Renal pelvis (tissue), 12 donors: ENCODE data around the gene GPC2. TPM values are rescaled to one million over a fixed set of nuclear protein-coding genes. Genes with fewer than 3 reads are reported as not detected.
A peak's percentile ranks its signal among the peaks of the same experiment; 100 is the strongest.
"Not testable (repeated sequence)": the region's sequence is repeated elsewhere in the genome, so short reads cannot be mapped to it uniquely, and the experiment has no call there.

ENCODE experiments used
- DNase-seq: peaks from one replicate; pipeline ENCODE4 v3.0.0-alpha.2; 2013
- long read RNA-seq, 16 experiments: transcript quantifications; one replicate each; lab custom pipeline, GENCODE V29; 2026
- polyA plus RNA-seq, 3 donors: library from polyadenylated mRNA; unstranded; fragments of 120-200 nt; gene quantifications; one replicate each; pipeline ENCODE4 v1.2.1, GENCODE V29; 2013; ENCODE audit not compliant: insufficient read length in 3 of 3

Gene GPC2
- polyA plus RNA-seq: 10 to 100 TPM; 13.6 to 16.6 (median 14.0) TPM
- long read RNA-seq, donor 1: 0 reads
- long read RNA-seq, donor 2: 0 reads
- long read RNA-seq, donor 3, partial matches to known transcripts: 0 of 1 reads
- long read RNA-seq, donor 3, other reads (novel, unspliced or antisense): 0 of 1 reads
- long read RNA-seq, donor 4: 0 reads
- long read RNA-seq, donor 5: 0 reads
- long read RNA-seq, donor 6: 0 reads
- long read RNA-seq, donor 7, partial matches to known transcripts: 6 of 6 reads
- long read RNA-seq, donor 7, other reads (novel, unspliced or antisense): 0 of 6 reads
- long read RNA-seq, donor 8, partial matches to known transcripts: 13 of 14 reads
- long read RNA-seq, donor 8, other reads (novel, unspliced or antisense): 0 of 14 reads
- long read RNA-seq, donor 9: 0 reads
- long read RNA-seq, donor 10, partial matches to known transcripts: 0 of 2 reads
- long read RNA-seq, donor 10, other reads (novel, unspliced or antisense): 0 of 2 reads
- long read RNA-seq, donor 11, partial matches to known transcripts: 0 of 1 reads
- long read RNA-seq, donor 11, other reads (novel, unspliced or antisense): 0 of 1 reads
- long read RNA-seq, donor 12, partial matches to known transcripts: 0 of 4 reads
- long read RNA-seq, donor 12, other reads (novel, unspliced or antisense): 0 of 4 reads
- long read RNA-seq, donor 13: 0 reads
- long read RNA-seq, donor 14, partial matches to known transcripts: 5 of 7 reads
- long read RNA-seq, donor 14, other reads (novel, unspliced or antisense): 0 of 7 reads
- long read RNA-seq, donor 15, partial matches to known transcripts: 0 of 1 reads
- long read RNA-seq, donor 15, other reads (novel, unspliced or antisense): 0 of 1 reads
- long read RNA-seq, donor 16, partial matches to known transcripts: 25 of 27 reads
- long read RNA-seq, donor 16, other reads (novel, unspliced or antisense): 0 of 27 reads

- peak; percentile 96 for DNase-seq
Measured at GRCh38 chr7:100177045-100178001, at the start of gene GPC2, which contains the start of gene STAG3. TSS of gene GPC2 (minus strand) at chr7:100177381. CDS start at chr7:100177199, 182 bp downstream. TSS of gene STAG3 (plus strand) at chr7:100177918. CDS start at chr7:100180557, 2,639 bp downstream.

GRCh38 chr7:100224891-100225290 lies 47.7 kb upstream of the GPC2 start:
- not testable (repeated sequence) for DNase-seq

- not testable (repeated sequence) for DNase-seq
Measured at GRCh38 chr7:100223376-100223927, 46.3 kb upstream of the GPC2 start.

- no peak for DNase-seq
Measured at GRCh38 chr7:100222445-100223132, 45.4 kb upstream of the GPC2 start.

- no peak for DNase-seq
Measured at GRCh38 chr7:100221767-100222444, 44.7 kb upstream of the GPC2 start.

- DNase-seq: no peak
Measured at GRCh38 chr7:100221231-100221718, 44.1 kb upstream of the GPC2 start.

GRCh38 chr7:100220586-100221230 lies 43.5 kb upstream of the GPC2 start:
- no peak for DNase-seq

GRCh38 chr7:100219801-100220585 lies 42.8 kb upstream of the GPC2 start, which contains the start of gene PVRIG:
TSS of gene PVRIG (plus strand) at chr7:100219949. CDS start at chr7:100219971, 22 bp downstream.
- not testable (repeated sequence) for DNase-seq

- no peak for DNase-seq
Measured at GRCh38 chr7:100219271-100219737, 42.1 kb upstream of the GPC2 start.

GRCh38 chr7:100217934-100218333 lies 40.8 kb upstream of the GPC2 start:
- not testable (repeated sequence) for DNase-seq

GRCh38 chr7:100215895-100216294 lies 38.7 kb upstream of the GPC2 start:
- no peak for DNase-seq

GRCh38 chr7:100214356-100214755 lies 37.2 kb upstream of the GPC2 start:
- DNase-seq: not testable (repeated sequence)

- no peak for DNase-seq
Measured at GRCh38 chr7:100213672-100214071, 36.5 kb upstream of the GPC2 start.

- DNase-seq: no peak
Measured at GRCh38 chr7:100212631-100213286, 35.6 kb upstream of the GPC2 start.

- DNase-seq: no peak
Measured at GRCh38 chr7:100211342-100211780, 34.2 kb upstream of the GPC2 start.

- no peak for DNase-seq
Measured at GRCh38 chr7:100210805-100211204, 33.6 kb upstream of the GPC2 start.

- no peak for DNase-seq
Measured at GRCh38 chr7:100209493-100209892, 32.3 kb upstream of the GPC2 start.
